Suprapubic skin (tissue), 4 donors: ENCODE results near the gene TULP3.

Experiments used
- CTCF ChIP-seq, 2 donors: fragments of 200-600 bp in 1 of 2; fragments of 450-650 bp in 1 of 2; sonication (generic) in 1 of 2; IDR thresholded peaks; one replicate each; pipeline ENCODE4 v1.5.1; 2016 to 2019; ENCODE audit warnings: antibody characterized with exemption in 2 of 2, mild to moderate bottlenecking in 1 of 2, moderate library complexity in 1 of 2
- POLR2A ChIP-seq, 2 donors: fragments of 450-650 bp; IDR thresholded peaks; one replicate each; pipeline ENCODE4 v1.6.1; 2017; ENCODE audit warnings: antibody characterized with exemption in 2 of 2, mild to moderate bottlenecking in 2 of 2, moderate library complexity in 2 of 2
- POLR2AphosphoS5 ChIP-seq, 3 donors: sonication (generic); formaldehyde crosslinking; IDR thresholded peaks; one replicate each; pipeline ENCODE4 v1.6.1; 2017; ENCODE audit warnings: antibody characterized with exemption in 3 of 3

GRCh38 chr12:2912216-2912575 is 21.5 kb downstream of the TULP3 start:
- TF ChIP-seq POLR2A (IDR thresholded peaks at IDR 0.05) (no peak), CTCF (IDR thresholded peaks at IDR 0.05) (no peak), POLR2AphosphoS5 (IDR thresholded peaks at IDR 0.05) (no peak)
